Measurements from ENCODE around the gene RNASE7. TPM values are rescaled to one million over a fixed set of nuclear protein-coding genes. Genes with fewer than 3 reads are reported as not detected.

RNASE7 gene
- total RNA-seq, 4 donors from 2014 or later = not detected

DNA sequence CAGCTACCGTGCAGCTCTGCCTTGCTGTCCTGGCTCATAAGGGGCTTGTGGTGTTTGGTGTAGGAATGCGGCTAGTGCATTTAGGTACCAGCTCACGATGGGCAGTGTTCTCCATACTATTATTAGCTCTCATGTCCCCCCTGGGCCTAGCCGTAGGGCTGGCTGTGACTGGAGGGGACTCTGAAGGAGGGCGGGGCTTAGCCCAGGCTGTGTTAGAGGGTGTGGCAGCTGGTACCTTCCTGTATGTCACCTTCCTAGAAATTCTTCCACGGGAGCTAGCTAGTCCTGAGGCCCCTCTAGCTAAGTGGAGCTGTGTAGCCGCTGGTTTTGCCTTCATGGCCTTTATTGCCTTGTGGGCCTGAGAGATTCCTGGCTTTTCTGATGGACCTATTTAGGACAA lies 40.9 kb upstream of the RNASE7 start:
- TF ChIP-seq CTCF (IDR thresholded peaks at IDR 0.05; ENCODE audit: low read depth) = no peak

DNA sequence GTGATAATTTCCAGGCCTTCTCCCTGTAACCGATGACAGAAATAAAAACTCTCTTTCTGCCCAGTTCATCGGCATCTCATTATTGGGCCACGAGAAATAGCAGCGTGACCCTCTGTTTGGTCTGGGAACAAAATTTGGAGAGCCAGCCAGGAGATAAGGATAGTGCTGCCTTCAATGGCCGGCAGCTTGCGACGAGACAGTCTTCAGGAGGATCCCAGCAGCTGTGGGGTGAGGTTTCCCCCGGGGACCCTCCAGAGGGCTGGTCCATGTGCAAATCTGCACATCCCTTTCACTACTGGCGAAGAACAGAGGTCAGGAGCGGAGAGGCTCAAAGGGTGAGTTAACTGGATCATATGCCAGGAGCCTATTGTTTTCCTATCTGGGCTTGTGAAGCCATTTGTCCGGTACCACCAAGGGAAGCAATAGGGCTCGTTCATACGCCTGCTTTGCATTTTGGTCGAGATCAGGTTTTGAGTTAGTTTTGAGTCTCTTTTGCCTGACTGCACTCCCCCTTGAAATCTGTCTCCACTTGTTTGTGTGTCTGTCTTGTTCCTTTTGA lies 38.3 kb upstream of the RNASE7 start:
- TF ChIP-seq CTCF (IDR thresholded peaks at IDR 0.05; ENCODE audit: low read depth) = no peak

- no peak for TF ChIP-seq CTCF (IDR thresholded peaks at IDR 0.05; ENCODE audit: low read depth)
These were observed 31.0 kb upstream of the RNASE7 start for GRCh38 chr14:21011136-21011535.

GRCh38 chr14:21014761-21015190 lies 27.4 kb upstream of the RNASE7 start:
- no peak for TF ChIP-seq CTCF (IDR thresholded peaks at IDR 0.05; ENCODE audit: low read depth)

GRCh38 chr14:21015312-21015711 lies 26.9 kb upstream of the RNASE7 start:
- TF ChIP-seq CTCF (IDR thresholded peaks at IDR 0.05; ENCODE audit: low read depth) = no peak

- TF ChIP-seq CTCF (IDR thresholded peaks at IDR 0.05; ENCODE audit: low read depth) = no peak
These were observed 25.6 kb upstream of the RNASE7 start for GRCh38 chr14:21016413-21017190.

DNA sequence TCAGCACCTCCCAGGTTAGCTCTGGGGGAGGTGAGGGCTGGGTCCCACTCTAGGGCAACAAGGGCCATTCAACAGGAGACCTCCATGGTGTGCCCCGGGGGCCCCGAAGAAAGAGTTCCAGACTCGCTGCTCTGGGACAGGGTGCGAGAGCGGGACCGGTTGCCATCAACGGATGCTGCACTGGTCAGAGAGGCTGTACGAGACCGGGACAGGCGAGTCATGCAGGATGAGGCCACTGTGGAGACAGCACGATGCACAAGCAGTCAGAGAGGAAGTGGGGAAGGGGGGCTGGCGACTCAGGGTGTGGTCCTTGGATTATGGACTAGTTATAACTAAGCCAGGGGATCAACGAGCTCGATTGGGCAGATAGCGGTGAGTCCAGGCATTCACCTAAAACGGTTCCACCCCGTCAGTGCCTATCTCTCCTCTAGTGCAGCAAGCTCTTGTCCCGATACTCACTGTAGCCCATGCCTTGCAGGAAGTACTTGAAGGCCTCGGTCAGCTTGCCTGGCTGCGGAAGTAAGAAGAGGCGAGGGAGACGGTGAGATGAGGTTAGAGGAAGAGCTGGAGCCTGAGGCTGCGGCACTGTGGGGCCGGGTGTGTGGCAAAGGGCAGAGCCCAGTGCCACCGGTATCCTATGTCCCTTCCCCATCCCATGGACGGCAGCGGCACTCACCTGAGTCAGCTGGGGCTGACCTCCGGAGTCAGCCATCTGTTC lies 24.5 kb upstream of the RNASE7 start:
- TF ChIP-seq CTCF (IDR thresholded peaks at IDR 0.05; ENCODE audit: low read depth) = no peak
